NOMO-1 (cell line): ENCODE measurements around the gene RBM20.

Experiments used
- DNase-seq, 2 experiments: peaks; one replicate each; lab custom pipeline; 2025; ENCODE audit not compliant: unreplicated experiment in 2 of 2; lab: John Stamatoyannopoulos, UW

RBM20 gene

DNA sequence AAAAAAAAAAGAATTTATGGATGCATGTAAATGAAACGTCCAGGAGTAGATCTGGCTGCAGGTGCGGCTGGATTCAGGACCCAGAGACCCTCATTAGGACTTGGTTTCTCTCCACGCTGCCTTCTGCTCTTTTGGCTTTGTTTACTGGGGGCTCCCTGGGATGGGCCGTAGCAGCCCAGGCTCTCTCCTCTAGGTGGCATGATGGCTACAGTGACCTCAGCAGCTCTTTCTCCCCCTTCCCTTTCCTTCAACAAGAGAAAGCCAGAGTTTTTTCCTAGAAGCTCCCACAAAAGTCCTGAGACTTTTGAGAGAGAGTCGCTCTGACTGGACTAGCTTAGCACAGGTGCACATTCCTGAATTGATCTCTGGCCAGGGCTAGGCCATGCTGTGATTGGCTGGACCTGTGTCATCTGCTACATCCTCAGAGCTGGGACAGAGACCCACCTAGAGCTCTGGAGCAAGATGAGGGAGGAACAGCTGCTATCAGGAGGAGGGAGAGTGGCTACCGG, 159.7 kb downstream of the RBM20 start:
- peak; percentile 25 to 45 for DNase-seq

DNA sequence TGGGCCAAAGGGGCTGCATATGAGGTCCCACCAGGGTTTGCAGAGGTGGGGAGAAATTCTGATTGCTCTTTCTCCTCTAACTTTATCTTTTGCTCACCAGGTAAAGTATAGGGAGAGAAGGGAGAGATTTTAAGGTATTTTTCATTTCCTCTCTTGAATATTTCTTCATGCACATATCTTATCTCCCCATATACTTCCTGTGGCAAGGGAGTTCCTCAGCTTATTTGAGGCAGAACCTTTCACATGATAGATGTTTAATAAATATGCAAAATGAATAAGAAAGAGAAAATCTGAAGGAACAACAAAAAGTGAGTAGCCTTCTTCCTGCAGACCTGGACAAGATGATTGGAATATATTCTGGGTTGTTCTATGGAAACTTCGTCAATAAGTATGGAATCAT, 160.2 kb downstream of the RBM20 start:
- DNase-seq = no peak

DNA sequence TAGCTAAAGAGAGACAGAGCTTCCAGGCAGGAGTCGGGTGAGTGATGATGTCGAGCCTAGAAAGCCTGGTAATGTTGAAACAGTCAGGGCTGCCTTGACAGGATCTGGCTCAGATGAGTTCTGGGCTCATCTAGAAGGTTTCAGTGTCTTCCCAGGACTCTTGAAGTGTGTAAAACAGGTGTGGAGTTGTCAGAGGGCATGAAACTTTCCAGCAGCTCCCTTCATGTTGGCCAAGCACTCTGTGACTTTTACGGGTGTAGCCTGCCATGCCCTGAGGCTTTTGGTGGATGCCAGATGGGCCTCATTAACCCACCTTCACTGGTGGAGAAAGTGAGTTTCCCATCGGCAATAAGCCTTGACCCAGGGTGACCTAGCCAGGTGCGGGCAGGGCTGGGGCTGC, 161.2 kb downstream of the RBM20 start:
- no peak for DNase-seq

DNA sequence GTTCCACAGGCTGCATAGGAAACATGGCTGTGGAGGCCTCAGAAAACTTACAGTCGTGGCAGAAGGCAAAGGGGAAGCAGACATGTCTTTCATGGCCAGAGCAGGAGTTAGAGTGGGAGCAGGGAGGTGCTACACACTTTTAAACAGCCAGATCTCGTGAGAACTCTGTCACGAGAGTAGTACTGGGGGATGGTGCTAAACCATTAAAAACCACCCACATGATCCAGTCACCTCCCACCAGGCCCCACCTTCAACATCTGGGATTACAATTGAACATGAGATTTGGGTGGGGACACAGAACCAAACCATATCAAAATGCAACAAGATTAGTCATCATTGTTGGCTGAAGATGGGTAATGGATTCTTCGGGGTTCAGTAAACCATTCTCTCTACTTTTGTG, 162.2 kb downstream of the RBM20 start:
- no peak for DNase-seq

DNA sequence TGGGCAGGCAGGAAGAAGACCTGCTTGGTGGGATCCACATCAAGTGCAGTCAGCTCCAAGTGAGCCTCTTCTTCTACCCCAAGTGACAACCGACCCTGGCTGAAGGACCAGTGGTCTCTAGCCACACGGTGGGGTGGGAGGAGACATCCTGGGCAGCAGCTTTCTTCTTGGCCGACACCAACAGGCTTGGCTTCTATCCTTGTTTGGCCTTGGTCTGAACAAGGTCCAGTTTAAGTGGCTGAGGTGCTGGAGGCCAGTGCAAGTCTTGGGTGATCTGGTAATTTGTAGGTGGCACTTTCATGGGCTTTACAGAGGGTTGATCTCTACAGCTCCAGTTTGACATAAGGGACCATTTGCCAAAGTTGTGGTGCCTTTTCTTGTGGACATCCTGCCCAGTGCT, 164.0 kb downstream of the RBM20 start:
- no peak for DNase-seq

DNA sequence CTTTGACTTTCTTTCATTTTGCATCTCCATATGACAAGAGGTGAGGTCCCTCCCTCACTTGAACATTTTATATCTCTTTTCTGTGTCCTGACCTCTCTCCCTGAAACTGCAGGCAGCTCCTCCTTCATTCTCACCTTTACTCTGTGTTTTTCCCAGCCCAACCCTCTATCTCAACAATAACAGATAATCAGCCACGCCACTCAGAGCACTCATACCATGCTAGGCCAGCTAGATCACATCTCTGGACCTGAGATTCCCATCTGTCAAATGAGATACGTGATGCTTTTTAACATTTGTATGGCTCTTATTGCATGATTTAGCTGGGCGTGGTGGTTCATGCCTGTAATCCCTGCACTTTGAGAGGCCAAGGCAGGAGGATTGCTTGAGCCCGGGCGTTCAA, 164.5 kb downstream of the RBM20 start:
- no peak for DNase-seq

DNA sequence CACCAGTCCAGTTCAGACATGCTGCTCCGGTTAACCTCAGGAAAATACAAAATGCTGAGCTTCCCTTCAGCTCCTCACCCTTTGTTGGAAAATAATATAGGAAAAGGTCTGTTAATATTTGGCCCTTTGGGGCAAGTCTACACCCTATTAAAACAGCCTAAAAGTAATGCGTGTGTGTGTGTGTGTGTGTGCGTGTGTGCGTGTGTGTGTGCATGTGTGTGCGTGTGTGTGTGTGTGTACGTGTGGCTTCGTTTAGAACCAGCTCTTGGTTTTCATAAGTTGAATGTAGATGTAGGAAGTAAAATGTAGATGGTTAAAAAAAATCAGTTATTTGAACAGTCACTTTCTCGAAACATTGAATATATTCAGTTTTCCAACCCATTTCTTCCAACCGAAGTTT, 166.5 kb downstream of the RBM20 start:
- no peak for DNase-seq

DNA sequence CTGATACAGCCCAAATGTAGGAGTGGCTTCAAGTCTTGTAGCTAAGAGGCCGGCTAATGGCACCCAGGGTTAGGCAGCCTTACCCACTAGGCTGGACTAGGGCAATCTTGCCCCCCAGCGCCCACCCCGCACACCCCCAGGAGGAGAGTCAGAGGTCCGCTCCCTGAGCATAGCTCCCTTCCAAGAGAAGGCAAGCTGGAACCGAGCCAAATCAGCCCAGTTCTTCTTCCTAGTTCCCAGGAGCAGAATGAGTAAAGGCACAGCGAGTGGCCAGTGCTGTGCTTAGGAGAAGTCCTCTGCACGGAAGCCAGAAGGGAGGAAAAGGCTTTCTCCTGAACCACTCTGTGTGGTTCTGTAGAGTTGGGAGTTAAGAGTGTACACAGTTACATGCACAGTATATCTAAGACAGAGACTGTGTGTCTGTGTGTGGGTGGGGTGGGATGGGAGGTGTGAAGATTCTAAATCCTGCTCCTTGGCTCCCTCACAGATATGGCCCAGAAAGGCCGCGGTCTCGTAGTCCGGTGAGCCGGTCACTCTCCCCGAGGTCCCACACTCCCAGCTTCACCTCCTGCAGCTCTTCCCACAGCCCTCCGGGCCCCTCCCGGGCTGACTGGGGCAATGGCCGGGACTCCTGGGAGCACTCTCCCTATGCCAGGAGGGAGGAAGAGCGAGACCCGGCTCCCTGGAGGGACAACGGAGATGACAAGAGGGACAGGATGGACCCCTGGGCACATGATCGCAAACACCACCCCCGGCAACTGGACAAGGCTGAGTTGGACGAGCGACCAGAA, 167.8 kb downstream of the RBM20 start:
- DNase-seq = no peak

DNA sequence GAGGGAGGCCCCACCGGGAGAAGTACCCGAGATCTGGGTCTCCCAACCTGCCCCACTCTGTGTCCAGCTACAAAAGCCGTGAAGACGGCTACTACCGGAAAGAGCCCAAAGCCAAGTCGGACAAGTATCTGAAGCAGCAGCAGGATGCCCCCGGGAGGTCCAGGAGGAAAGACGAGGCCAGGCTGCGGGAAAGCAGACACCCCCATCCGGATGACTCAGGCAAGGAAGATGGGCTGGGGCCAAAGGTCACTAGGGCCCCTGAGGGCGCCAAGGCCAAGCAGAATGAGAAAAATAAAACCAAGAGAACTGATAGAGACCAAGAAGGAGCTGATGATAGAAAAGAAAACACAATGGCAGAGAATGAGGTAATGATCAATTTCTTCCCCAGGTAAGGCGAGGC, 168.4 kb downstream of the RBM20 start:
- DNase-seq = no peak

DNA sequence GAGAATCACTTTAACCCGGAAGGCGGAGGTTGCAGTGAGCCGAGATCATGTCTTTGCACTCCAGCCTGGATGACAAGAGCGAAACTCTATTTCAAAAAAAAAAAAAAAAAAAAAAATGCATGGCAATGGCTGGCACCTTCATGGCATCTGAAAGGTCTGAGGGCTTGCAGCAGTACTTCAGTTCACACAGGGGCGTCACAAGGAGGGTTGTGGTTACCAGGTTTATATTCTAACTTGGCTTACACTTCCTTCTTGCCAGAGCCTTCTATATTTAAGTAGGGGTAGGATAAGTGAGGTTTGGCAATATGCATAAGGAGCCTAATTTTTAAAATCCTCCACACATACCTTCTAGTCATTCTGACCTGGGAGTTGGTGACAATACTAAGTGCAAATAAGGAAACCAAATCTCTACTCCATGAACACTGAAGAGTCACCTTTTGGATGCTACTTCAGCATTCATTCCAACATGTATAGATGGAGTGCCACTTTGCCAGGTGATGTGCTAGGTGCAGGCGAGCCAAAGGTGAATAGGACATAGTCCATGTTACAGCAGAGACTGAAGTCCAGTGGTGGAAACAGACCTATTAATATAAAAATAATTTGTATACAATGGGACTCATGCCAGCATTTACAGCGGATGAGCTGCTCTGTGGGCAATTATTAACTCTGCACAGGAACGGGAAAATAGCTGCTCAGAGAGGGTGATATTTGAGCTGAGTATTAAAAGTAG, 169.8 kb downstream of the RBM20 start:
- DNase-seq = no peak

DNA sequence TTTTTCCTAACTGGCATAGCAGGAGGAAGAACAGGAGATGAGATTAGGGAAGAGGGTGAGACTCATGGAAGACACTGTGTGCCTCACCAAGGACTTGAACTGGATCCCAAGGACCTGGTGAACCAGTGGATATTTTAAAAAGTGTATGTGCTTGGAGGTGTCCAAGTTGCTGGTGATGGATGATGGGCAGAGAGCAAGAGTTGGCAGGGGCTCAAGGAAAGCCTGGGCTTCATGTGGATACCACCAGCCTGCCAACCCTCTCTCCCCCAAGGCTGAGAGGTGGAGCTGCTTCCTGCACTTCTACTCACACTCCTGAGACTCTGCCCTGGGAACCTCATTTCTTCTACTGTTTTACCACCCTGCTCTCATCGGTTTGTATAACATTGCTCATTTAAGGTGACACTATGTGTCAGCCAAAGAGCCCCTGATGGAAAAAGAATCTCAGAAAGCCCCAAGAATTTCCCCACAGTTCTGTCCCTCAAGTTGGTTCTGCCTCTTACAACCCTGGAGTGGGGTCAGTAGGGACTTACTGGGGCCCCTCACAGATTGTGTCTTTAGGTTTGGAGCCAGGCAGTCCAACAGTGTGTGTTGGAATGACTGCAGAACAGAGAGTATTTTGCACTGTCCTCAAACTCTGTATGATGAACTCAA, 171.3 kb downstream of the RBM20 start:
- no peak for DNase-seq

DNA sequence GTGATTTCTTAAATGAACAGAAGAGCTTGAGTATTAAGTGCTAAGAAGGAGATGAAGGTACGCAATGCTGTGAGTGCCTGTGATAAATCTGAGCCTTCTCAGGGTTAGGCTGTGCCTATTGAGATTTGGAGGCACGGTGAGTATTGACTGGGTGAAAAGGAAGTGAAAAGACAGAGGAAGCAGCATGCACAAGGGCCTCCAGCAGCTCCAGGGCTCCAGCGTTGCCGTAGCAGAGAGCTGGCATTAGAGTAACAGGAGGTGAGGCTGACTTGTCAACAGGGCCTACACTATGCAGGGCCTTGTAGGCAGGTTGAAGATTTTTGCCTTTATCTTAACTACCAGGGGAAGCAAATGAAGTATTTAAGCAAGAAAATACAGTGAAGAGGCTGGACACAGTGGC, 173.5 kb downstream of the RBM20 start:
- DNase-seq = no peak

DNA sequence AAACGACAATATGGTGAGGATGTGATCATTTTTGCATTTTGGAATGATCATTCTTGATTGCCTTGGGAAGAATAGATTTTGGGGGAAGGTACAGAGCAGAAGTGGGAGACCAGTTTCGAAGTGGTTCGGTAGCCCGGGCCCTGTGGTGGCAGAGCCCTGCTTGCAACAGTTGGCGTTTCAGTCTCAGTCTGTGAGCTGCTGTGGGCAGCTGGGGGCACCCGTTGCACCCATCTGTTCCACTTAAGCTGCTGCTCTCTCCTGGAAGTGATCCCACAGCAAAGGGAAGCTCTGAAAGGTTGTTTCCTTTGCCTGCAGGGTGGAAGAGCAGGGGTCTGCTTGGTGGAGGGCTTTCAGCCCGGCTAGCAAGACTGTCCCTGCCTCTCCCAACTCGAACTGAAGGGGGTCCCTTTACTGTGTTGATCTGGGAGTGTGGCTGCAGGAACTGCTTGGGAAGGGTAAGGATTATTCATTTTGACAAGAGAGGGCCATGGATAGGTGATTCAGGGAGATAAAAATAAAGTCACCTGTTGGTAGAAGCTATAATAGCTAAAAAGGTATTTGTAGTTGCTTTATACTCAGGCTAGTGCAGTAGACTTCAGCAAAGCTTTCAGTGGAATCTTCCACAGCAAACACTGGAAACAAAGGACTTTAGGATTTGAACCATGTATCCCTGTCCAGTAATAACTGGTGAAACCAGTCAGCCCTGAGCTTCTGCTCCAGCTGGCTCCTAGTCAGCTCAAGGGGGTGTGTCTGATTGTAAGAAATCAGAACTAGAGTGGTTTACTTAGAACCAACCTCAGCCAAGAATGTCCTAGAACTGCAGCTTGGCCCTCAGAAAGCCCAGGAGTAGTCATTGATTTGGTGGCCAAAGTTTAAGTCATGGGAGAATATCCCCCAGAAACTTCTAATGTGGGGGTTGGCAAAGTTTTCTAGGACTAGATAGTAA, 174.4 kb downstream of the RBM20 start:
- no peak for DNase-seq

DNA sequence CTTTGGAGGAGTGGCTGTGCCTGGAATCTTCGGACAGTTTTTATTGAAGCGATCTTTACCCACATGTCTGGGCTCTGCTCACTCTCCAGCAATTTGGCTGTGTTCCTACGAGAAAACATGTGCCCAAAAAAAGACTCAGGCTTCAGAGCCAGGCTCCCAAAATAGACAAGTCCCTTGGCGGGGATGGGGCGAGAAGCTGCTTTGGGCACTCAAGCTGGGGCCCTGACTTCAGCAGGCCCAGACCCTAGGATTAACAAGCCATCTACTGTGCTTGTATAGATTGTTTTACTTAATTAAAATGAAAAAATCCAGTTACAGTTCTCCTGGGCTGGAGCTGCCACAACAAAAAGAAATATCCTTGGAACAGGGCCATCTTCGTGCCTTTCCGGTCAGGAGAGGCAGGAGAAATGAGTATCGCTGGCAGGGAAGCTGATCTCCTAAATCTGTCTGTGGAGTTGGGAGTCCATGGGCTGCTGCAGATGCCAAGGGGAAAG, 176.2 kb downstream of the RBM20 start:
- no peak for DNase-seq

DNA sequence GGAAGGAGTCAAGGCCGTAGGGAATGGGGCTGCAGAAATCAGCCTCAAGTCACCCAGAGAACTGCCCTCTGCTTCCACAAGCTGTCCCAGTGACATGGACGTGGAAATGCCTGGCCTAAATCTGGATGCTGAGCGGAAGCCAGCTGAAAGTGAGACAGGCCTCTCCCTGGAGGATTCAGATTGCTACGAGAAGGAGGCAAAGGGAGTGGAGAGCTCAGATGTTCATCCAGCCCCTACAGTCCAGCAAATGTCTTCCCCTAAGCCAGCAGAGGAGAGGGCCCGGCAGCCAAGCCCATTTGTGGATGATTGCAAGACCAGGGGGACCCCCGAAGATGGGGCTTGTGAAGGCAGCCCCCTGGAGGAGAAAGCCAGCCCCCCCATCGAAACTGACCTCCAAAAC, 177.4 kb downstream of the RBM20 start:
- DNase-seq = no peak

DNA sequence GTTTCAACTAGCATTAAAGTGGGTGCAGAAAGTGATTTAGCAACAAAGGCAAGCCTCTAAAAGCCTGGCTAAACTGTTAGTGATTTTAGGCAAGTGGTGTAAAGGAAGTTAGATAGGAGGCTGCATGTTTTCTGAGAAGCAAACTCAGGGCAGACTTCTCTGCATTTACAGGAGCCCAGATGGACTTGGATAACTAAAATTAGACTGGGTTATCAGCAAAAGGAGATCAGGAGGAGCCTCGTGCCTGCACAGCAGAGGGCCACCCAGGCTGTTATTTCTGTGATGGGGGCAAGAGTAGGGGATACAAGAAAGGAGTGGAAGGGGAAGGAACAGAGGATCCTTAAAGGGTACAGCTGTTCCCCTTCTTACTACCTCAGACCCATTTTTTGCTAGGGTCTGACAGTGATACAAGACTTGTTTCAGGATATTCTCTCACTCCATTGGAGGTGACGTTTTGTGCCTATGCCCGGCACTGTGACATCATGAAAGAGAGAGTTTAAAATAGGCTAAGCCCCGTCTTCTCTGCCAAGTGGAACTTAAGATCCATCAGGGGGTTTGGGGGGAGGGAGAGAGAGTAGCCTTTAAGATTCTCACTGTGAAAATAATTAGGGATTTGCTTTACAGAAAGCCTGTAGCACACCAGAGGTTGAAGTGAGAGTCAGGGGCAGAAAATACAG, 178.0 kb downstream of the RBM20 start:
- DNase-seq = no peak

DNA sequence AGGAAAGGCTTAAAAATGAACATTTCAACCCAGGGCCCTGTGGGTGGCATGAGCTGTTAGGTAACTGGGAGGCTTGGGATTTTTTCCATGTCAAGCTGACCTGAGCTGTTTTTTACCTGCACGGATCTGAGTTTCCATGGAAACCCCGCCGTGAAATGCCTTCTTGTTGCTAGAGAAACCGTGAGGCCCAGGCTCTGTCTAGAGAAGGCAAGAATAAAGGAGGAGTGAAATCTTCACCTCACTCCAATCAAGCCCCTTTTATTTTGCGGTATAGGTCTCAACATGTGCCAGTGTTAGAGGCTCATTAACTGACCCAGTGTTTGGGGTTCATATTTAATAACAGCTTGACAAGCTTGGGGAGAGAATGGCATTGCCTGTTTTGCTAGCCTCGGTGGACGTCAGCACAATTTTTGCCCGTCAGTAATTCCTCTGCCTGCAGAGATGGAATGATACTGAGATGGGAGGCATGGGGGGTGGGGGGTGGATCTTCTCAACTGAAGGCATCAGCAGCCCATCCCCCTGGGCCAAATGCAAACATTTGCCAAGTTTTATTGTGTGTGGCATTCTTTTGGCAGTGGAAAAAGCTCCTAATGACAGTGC, 178.7 kb downstream of the RBM20 start:
- DNase-seq = no peak

DNA sequence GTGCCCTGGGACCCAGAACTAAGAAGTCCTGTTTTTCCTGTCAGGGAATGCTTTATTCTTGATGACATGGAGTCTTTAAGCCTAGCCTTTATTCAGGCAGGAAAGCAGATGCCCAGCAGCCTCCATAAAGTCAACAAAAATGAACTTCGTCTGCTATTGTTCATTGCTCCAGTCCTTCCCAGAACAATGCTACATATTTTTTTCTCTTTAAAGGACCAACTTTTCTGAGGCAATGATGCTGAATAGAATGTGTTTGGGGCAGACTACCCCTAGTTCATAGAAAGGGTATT, 180.0 kb downstream of the RBM20 start:
- no peak for DNase-seq

DNA sequence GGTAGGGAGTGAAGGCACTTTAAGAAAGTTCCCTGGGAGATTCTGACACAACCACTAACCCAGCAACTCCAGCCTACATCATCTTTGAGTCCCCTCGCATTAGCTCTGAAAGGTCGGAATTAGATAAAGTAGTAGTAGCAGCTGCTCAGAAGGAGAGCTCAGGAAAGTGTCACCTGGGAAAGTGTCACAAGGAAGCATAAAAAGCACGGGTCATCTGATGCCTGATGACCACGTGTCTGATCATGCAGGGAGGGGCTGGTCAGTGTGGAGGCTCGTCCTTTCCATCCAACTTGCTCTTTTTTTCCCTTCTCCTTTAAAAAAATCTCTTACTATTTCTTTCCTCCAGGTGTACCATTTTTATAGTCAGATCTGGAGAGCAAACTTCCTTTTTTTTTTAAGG, 180.5 kb downstream of the RBM20 start:
- no peak for DNase-seq

DNA sequence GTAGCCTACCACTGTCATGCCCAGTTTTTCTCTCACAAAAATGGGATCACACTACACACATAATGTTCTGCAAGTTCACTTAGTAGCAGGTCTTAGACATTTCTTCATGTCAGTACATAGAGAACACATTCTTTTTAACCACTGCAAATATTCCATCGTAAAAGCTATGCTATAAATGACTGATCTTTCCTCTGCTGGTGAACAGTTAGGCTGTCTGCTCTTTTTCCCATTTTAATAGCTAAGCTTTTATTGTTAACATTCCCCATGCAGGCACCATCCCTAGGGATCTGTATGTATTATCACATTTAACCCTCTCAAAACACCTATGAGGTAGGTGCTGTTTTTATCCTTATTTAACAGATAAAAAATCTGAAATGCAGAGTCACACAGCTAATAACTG, 181.4 kb downstream of the RBM20 start:
- DNase-seq = no peak
